Lower leg skin (tissue), 4 donors: Measurements from ENCODE around the gene PYGO2. TPM values are rescaled to one million over a fixed set of nuclear protein-coding genes. Genes with fewer than 3 reads are reported as not detected.

Experiments used
- DNase-seq, 2 donors: peaks; one replicate each; pipeline ENCODE4 v3.0.0-alpha.2; 2019; ENCODE audit warnings: low spot score in 2 of 2
- H3K4me3 ChIP-seq: fragments of 200-600 bp; sonication (generic); 2 replicates; pipeline ENCODE4 v1.5.1; 2017; ENCODE audit warnings: mild to moderate bottlenecking, low read depth; ENCODE audit not compliant: poor library complexity, severe bottlenecking
- CTCF ChIP-seq, 3 donors: fragments of 450-650 bp; IDR thresholded peaks; one replicate each; pipeline ENCODE4 v1.5.1; 2016; ENCODE audit warnings: antibody characterized with exemption in 3 of 3, mild to moderate bottlenecking in 3 of 3, moderate library complexity in 2 of 3
- POLR2A ChIP-seq, 2 donors: fragments of 450-650 bp; IDR thresholded peaks; one replicate each; pipeline ENCODE4 v1.6.1; 2016 to 2017; ENCODE audit warnings: antibody characterized with exemption in 2 of 2, mild to moderate bottlenecking in 1 of 2, moderate library complexity in 1 of 2
- WGBS, 2 donors: methylation state at CpG; one replicate each; pipeline ENCODE4 v1.1.5; 2018; 5-methylcytosine and 5-hydroxymethylcytosine counted together
- intact Hi-C: fragments of 100-400 bp; cut with DNase I; formaldehyde crosslinking; loops from one replicate; pipeline ENCODE4 v1.15.0; 2023; ENCODE audit warnings: low total_unique reads
- total RNA-seq, 4 donors: library from RNA; depleted of rRNA; stranded (reverse); fragments of >200 nt; gene quantifications; one replicate each; pipeline ENCODE4 v1.1.0, GENCODE V29; 2016

PYGO2 gene
- total RNA-seq, 4 donors from 2014 or later = 31.9 to 38.0 (median 36.3) TPM

GRCh38 chr1:154935749-154936554 lies 25.6 kb downstream of the PYGO2 start:
- no peak for TF ChIP-seq CTCF (IDR thresholded peaks at IDR 0.05)
- TF ChIP-seq POLR2A (IDR thresholded peaks at IDR 0.05) = no peak
- H3K4me3 ChIP-seq = peak overlapping the region; percentile 67
- intact Hi-C loops = no loop called here
- WGBS, 2 donors = 22 to 32% methylated on average over 27 of the region's 27 CpGs
- no peak for DNase-seq

DNA sequence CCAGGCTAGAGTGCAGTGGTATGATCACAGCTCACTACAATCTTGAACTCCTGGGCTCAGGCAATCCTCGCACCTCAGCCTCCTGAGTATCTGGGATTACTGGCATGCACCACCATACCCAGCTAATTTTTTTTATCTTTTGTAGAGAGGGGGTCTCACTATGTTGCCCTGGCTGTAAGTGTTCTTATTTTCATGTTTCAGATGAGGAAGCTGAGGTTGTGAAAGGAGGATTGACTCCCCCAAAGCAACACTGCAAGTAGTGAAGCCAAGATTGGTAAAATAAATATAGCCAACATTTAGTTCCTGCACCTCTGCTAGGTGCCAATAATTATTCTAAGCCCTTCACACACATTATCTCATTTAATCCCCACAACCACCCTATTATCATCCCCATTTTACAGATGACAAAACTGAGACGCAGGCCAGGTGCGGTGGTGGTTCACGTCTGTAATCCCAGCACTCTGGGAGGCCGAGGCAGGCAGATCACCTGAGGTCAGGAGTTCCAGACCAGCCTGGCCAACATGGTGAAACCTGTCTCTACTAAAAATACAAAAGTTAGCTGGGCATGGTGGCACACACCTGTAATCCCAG lies 27.1 kb downstream of the PYGO2 start:
- intact Hi-C loops = no loop called here
- no peak overlapping the region for H3K4me3 ChIP-seq
- TF ChIP-seq POLR2A (IDR thresholded peaks at IDR 0.05) = no peak
- TF ChIP-seq CTCF (IDR thresholded peaks at IDR 0.05) = no peak
- 95 to 99% methylated on average over 5 of the region's 5 CpGs for WGBS, 2 donors
- DNase-seq = no peak

- intact Hi-C loops = no loop called here
- WGBS, 2 donors = 54 to 64% methylated on average over 11 of the region's 11 CpGs
- no peak for TF ChIP-seq POLR2A (IDR thresholded peaks at IDR 0.05)
Observed at GRCh38 chr1:154931940-154932487, 29.6 kb downstream of the PYGO2 start.

GRCh38 chr1:154926201-154926600 lies 35.4 kb downstream of the PYGO2 start:
- H3K4me3 ChIP-seq = no peak overlapping the region
- WGBS, 2 donors = 92 to 95% methylated on average over 13 of the region's 13 CpGs
- DNase-seq = no peak
- intact Hi-C loops = no loop called here
- TF ChIP-seq CTCF (IDR thresholded peaks at IDR 0.05) (no peak), POLR2A (IDR thresholded peaks at IDR 0.05) (no peak)

More at GRCh38 chr1:154931940-154932487, 29.6 kb downstream of the PYGO2 start:
- no peak overlapping the region for H3K4me3 ChIP-seq
- DNase-seq = peak in 1 of 2 donors; percentile 44

- H3K4me3 ChIP-seq = no peak overlapping the region
- intact Hi-C loops = no loop called here
- WGBS, 2 donors = 91 to 97% methylated on average over 3 of the region's 3 CpGs
- DNase-seq = no peak
- TF ChIP-seq POLR2A (IDR thresholded peaks at IDR 0.05) = no peak
- TF ChIP-seq CTCF (IDR thresholded peaks at IDR 0.05) = no peak
Observed at GRCh38 chr1:154925335-154926170, 36.0 kb downstream of the PYGO2 start.
